NAMALWA (cell line): Measurements from ENCODE around the gene LRP2.
"Not testable (repeated sequence)": the region's sequence is repeated elsewhere in the genome, so short reads cannot be mapped to it uniquely, and the experiment has no call there.

Source experiments
- DNase-seq: peaks from one replicate; pipeline ENCODE4 v3.0.0-alpha.2; 2015; ENCODE audit warnings: low spot score

Gene LRP2

DNA sequence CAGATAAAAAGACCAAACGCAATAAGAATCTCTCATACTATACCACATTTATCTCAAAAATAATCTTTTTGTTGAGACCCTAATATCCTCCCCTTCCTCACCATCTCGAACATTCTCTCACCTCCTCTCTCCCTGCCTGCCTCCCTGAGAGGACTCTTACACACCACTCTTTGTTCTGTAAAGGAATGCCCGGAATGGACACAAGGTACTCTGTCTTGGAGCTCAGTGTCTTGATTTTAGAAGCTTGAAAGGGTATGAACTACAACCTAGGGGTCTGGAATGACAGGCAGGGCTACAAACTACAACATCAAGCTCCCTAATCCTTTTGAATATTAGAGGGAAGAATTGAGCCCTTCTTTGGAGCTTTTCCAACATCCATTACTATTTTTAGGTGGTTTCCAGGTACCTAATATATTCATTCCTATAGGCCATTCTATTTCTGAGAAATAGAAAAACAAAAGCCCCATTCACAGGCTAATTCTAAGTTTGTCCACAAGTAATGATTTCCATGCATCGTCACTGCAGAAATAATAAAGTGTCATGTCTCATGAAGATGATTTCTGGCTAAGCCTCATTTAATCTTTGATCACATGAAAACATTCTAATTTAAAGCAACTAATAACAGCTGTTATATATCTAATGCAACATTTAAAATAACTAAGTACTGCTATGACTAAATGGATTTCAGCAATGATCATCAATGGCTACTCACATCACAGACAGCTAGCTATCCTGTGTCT is 60.6 kb downstream of the LRP2 start:
- no peak for DNase-seq

DNA sequence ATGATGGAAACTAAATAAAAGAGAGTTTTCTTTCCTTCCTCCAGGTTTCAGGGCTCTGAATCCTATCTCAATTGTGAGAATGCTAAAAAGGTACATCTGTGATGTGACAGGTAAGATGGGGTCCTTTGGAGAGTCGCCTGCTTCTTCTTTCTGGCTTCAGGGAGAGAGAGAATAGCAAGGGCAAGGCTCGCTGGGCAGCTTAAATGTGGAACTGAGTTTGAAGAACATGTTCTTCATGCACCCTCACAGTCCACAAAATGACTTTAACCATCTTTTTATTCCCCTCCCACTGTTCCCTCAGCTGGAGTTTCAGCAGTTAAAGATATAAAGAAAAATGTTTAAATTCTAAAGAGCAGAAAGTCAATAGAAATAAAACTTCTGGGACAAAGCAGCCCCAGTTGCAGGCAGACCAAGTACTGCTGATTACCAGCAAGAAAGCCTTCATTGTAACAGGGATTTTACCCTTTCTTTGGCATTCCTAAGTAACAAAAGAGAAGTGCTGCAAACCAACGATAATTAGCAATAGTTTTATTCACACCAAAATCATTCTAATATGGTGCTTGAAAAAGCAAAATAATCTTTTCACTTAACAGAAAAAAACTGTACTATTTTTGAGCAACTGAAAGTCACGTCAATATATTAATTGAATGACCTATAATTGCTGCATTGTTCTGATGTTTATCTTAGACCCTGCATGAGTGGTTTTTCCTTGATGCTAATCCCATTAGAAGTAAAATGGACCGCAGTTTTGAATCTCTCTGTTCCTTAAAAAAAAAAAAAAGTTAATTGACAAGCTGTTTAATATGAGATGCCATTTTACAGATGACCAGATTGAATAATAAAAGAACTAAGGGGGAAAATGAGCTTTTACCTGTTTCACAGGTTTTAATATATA is 61.5 kb downstream of the LRP2 start:
- no peak for DNase-seq

DNA sequence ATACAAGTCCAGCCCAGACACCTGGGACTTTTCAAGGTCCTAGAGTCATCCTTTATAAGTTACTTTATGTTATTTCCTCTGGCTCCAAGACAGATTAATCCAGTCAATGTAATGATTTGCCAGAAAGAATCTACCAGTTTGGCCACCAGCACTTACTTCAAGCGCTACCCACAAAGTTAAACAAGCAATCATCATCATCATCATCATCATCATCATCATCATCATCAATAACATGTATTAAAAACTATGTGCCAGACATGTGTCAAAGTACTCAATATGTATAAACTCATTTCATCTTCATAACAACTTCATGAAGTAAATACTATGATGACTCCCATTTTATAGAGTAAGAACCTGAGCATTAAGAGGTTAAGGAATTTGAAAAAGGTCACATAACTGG is 64.3 kb downstream of the LRP2 start:
- DNase-seq, result no peak

DNA sequence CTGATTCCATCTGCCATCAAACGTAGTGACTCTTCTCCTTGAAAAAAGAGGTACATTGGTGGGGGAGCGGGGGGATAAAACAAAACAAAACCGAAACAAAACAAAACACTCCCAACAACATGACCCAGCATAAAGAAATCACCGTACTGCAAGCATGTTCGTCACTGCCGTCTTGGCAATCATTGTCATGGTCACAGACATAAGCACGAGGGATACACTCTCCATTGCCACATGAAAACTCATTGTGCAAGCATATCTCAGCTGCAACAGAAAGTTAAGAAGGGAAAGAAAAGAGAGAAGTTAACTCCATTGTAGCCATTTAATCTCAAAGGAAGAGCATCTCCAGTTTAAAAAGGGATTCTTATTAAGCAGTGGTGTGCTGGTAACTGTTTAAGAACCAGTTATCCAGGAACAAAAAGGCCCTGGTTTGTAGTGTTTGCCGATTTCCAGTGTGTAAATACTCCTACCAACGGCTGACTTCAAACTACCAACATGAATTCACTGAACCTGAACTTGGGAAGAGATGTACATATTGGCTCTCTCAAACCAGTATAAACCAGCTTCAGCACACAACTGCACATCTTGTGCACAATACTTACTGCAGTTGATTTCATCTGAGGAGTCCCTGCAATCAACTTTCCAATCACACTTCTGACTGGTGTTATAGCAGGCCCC is 68.2 kb downstream of the LRP2 start:
- DNase-seq, result no peak

DNA sequence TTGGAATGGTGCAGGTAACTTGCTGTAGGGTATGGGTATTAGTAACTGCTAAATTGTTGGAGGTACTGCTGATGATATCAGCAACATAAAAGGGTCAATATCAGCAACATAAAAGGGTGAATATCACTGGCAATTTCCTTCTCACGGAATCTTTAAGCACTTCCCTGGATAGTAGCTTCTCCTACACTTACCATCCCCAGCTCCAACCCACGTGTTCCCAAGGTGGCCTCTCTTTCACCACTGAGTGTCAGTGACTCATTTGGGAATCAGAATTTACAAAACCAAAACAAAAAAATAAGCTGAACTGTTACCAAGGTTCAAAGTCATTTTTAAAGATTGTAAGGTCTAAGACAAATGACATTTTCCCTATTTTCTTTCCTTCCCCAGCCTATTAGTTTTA is 70.8 kb downstream of the LRP2 start:
- no peak for DNase-seq

DNA sequence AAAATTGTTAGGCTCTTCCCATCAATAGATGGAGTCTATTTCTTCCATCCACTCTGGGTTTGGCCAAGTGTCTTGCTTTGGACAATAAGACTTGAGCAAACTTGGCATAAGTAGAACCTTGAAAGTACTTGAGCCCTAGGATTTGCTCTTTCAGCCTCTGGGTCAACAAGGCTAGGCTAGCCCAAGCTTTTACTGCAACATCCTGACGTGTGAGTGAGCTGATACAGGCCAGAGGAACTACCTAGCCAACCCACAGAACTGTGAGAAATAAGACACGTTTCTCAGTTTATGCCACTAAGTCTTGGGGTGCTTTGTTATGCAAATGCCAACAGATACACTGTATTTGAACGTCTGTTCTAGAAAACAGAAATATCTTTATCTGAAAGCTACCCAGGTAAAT is 71.9 kb downstream of the LRP2 start:
- DNase-seq, result no peak

DNA sequence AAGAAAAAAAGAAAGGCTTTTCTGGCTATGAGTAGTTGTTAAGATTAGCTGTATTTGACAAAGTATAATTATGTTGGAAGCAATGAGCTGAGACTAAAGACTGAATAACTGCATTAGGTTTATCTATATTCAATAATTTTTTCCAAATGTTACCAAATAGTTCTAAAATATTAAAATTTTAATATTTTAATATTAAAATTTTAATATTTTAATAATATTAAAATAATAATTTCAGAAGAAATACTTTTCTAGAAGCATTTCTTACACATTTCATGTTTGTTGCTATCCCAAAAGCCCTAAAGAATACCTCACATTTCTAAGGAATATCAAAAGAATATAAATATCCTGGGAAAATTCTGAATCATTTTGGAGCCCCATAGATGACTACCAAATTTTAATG is 74.7 kb downstream of the LRP2 start:
- no peak for DNase-seq

DNA sequence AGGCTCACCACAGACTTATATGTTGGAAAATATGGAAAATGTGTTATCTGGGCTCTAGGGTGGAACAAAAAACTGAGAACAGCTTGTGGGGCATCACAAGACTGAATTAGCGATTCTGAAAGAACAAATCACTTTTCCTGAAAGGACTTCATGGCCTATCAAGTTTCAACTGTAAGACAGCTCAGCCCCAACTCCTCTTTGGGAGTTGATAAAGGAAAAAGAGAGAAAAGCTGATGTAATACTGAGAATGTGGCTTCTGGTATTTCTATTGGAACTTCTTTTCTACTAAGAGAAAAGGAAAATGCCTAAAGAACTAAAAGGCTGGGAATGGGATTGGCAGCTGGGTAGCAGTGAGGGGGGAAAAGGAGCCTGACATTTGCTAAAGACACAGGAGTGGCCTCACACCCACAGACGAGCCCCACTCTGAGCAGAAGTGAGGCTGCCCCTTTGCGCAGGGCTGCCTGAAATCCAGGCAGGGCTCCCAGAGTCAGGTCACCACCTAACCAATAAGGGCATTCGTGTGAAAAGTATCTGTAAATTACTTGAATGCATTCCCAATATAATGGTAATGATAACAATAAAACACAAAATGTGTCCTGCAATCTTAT is 75.6 kb downstream of the LRP2 start:
- no peak for DNase-seq

DNA sequence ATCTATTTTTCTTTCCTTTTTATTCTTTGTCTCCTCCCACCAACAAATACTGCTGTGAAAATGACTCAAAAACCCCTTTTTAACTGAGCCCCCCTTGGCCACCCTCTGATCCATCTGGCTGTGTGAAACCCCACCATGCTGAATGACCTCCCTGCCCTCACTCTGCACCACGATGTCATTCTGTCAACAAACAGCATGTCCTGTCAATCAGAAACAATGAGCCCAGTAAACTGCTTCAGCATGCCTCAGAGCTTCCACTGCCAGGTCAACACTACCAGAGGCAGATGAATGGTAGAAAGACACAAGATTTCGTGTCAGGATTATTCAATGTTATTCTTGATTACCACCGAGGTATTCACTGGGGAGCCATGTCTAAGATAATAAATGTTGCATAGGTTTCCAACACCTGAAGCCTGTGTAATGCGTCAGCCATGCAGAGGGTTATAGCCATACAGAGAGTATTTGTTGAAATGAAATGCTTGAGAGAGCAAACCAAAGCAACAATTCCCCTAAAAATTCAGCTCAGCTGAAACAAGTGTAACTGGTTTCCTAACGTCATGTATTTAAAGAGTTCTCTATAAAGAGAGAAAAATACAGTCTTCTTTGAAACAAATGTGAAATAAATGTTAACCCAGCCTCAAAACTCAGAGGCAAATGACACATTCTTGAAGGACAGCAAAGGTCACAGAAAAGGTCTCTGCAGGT is 76.7 kb downstream of the LRP2 start:
- DNase-seq, result no peak

DNA sequence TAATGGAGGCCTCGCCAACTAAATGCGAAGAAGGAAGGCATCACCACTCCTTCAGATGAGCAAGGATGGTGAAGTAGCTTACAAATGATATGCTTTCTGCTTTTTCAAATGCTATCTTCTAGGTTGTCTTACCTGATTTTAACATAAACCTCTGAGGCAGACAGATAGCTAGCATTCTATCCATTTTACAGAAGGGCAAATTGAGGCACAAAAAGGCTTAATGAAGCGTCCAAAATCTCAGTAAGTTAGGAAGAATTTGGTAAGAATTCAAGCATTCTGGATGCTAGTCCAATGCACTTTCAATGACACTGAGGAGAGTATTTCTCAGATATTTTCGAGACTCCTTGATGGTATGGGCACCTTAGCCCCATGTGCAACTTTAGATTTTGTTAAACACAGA is 81.8 kb downstream of the LRP2 start:
- DNase-seq, result no peak

DNA sequence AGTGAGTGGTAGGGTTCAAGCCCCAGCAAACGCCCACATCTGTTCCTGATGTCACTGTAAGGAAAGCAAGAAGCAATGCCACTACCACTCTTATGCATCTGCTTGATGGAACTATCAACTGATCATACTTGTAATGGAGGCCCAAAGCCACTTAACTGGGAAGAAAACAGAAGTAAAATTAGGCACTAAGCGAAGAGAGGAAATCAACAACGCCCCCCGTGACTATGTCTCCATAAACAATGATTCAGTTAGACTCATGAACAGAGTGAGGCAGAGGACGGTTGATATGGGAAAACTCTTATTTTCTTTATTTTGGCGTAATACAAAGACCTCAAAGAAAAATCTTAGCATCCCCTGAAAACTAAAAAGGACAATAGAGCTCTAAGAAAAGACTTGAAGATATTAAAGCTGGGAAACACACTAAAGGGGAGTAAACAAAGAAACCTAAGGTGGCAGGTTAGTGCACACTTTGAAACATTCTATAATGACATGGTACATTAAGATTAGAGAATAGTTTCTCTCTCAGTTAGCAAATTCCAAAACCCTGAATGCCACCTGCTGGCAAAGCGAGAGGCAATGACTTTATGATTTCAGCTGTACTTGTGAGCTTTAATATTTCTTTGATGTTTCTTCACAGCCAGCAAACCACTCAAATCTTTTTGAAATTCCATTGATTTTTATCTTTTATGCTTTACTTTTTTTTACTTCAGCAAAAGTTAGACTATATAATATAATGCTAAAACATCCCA is 86.5 kb downstream of the LRP2 start:
- peak; percentile 39 for DNase-seq

DNA sequence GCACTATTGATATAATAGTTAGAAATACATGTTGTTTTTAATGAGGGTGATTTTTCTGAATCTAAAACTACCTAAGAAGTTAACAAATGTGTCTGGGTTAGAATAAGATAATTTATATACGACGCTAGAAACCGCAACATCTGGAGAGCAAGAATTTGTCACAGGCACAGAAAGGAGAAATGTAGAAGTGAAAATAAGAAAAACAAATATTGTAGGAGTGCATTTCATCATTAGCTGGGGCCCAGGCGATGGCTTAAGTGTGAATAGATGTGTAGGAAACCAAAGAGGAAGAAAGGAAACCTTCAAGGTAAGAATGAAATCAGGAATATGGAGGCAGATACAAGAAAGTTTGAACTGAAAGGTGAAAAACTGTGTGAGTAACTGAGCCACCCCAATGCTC is 90.3 kb downstream of the LRP2 start:
- no peak for DNase-seq

DNA sequence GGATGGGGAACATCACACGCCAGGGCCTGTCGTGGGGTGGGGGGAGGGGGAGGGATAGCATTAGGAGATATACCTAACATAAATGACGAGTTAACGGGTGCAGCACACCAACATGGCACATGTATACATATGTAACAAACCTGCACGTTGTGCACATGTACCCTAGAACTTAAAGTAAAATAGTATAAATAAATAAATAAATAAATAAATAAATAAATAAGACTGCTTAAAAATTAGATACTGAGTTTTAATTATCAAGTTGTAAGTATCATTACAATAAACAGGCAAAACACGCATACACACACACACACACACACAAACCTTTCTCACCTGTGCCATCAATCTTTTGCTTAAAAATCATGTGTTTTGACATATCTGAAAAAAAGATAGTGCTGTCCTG is 91.8 kb downstream of the LRP2 start:
- not testable (repeated sequence) for DNase-seq

DNA sequence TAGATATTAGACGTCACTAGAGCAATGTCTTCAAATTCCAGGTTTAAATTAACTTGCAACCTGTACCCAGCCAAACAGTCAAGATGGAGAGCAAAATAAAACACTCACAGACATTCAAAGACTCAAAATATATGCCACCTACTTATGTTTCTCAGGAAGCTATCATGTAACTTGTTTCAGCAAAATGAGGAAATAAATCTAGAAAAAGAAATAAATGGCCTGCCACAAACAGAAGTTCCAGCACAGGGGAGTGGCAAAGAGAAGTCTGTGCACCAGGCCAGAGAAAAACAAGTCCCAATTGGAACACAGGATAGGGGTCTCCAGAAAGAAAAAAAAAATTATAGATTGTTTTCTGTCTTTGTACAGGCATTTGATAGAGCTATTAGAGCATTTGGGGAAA is 96.7 kb downstream of the LRP2 start:
- DNase-seq, result no peak

DNA sequence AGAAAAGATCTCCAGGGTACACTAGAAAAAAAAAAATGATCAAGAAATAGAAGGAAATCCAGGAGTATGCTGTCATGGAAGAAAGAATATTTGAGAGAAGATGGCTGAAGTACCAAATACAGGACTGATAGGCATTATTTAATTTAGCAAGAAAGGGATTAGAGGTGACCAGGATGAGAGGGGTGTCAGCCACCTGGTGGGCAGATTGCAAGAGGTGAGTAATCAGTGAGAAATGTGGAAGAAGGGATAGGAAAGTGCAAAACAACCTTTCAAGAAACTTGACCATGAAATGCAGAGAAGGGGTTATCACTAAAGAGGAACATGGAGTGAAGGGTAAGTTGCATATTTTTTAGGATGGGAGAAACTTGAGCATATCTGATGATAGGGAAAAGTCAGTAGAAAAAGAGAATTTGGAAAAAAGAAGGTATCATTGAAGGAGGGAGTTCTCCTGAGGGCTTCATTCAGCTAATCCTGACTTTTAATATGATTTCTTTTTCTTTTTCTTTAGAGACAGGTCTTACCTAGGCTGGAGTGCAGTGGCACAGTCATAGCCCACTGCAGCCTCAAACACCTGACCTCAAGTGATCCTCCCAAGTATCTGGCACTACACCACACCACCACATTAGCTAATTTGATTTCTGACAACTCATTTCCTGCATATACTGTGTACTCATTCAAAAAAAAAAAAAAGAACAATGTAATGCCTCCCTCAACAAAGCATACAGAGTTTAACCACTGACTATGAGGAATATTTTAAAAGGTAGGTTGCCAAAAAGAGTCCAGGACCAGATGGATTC is 101.3 kb downstream of the LRP2 start:
- DNase-seq, result no peak

DNA sequence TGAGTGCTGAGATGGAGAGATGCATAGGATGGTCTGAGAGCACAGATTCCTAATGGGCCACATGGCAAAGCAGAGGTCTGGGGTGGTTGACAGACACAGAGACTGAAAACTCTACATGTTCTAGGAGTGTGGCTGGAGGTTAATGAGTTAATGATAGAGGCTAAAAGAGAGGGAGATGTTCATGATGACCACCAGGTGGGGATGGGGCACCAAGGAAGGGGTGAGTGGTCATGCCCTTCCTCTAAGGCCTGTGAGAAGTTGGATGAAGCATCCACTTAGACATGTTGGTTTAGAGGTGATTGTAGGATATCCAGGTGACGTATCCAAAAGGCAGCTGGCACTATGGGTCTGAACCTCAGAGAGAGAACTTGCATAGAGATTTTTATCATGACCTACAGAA is 102.1 kb downstream of the LRP2 start:
- no peak for DNase-seq

DNA sequence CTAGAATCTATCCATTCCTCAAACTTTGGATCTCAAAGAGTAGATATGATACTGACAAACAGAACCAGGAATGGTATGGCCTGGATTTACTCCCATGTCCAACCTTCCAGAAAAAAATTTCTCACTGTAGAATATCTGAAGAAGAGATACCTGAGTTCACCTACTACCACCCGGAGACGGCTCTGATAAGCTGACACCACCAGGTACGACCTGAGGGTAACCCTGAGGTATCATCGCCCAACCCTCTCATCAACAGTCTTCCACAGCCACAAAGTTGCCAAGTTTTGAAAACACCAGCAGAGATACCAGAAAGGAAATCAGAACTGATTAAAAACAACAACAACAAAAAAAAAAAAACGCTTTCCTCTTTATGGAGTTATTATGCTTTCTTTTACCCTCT is 102.9 kb downstream of the LRP2 start:
- no peak for DNase-seq

DNA sequence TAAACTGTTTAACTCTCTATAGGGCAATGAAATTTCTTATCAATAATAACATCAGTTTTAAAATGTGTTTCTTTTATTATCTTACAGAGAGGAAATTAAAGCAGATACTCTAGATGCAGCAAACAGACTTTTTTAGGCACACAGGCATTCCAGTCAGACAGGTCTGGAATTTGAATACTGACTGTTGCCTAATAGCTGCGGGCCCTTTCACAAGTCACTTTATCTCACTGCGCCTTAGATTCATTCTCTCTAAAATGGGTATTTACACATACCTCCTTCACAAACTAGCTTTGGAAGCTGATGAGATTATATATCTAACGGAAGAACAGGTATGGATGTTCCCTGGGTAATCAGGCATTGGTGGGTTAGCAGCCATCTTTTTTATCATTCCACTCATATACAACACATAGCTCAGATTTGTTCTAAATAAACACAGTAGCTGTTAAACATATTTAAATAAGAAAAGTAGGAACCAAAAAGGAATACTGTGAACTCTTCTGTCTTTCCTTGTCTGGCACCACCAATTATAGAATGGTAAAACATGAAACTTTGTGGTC is 104.2 kb downstream of the LRP2 start:
- DNase-seq, result no peak

DNA sequence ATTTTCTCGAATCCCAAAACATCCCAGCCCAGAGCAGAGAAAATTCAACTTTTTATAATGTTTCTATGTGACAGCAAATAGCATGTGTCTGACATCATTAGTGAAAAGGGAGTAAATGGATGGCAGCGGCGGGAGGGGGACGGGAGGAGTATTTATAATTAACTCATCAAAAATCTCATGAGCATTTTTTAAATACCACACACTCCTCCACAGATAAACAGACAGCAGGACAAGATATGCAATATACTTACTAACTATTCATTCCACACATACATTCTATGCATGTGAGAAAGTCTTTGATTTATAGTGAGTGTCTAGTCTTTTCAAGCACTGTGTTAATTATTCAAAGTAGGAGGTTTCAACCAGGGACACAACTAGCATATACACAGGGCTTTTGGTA is 107.6 kb downstream of the LRP2 start:
- no peak for DNase-seq

DNA sequence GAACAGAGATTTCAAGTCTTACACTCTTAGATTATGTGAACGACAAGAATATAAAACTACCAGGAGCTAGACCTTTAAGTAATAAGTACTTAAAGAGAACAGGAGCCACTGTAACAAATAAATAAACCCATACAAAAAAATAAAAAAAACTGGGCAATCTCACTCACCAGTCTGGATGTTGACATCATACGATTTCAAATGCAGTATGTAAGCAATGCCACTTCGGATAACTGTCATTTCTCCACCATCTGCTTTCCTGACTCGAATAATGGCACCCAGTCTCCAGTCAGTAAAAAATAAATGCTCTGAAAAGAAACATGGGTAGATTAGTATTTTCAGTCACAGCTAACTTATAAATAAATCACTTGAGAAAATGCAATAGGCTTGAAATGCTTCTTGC is 115.1 kb downstream of the LRP2 start:
- DNase-seq, result no peak
